SW480 (cell line): Measurements from ENCODE around the gene AMPH.

ENCODE experiments used
- DNase-seq: peaks from one replicate; pipeline ENCODE4 v3.0.0-alpha.2; 2016; ENCODE audit warnings: low spot score

AMPH gene

GRCh38 chr7:38462819-38463218, 168.4 kb downstream of the AMPH start:
- no peak for DNase-seq

- no peak for DNase-seq
These were observed 169.3 kb downstream of the AMPH start for GRCh38 chr7:38461887-38462286.

GRCh38 chr7:38453826-38454225, 177.3 kb downstream of the AMPH start:
- DNase-seq: no peak

- no peak for DNase-seq
These were observed 178.0 kb downstream of the AMPH start for GRCh38 chr7:38453168-38453567.

- DNase-seq: no peak
These were observed 178.5 kb downstream of the AMPH start for GRCh38 chr7:38452681-38453108.

GRCh38 chr7:38451840-38452239, 179.3 kb downstream of the AMPH start:
- DNase-seq: peak; percentile 49

GRCh38 chr7:38448584-38449234, 182.5 kb downstream of the AMPH start:
- no peak for DNase-seq

GRCh38 chr7:38448054-38448453, 183.1 kb downstream of the AMPH start:
- DNase-seq: no peak

GRCh38 chr7:38438970-38439369, 192.2 kb downstream of the AMPH start:
- DNase-seq: no peak

GRCh38 chr7:38432671-38433070, 198.5 kb downstream of the AMPH start:
- no peak for DNase-seq

- no peak for DNase-seq
These were observed 199.1 kb downstream of the AMPH start for GRCh38 chr7:38432080-38432479.

- DNase-seq: no peak
These were observed 202.1 kb downstream of the AMPH start for GRCh38 chr7:38429057-38429456.

- DNase-seq: no peak
These were observed 203.1 kb downstream of the AMPH start for GRCh38 chr7:38428041-38428440.

GRCh38 chr7:38427279-38427955, 203.8 kb downstream of the AMPH start:
- no peak for DNase-seq

- no peak for DNase-seq
These were observed 205.7 kb downstream of the AMPH start for GRCh38 chr7:38425509-38425908.

GRCh38 chr7:38424750-38425463, 206.3 kb downstream of the AMPH start:
- peak; percentile 14 for DNase-seq

- DNase-seq: no peak
These were observed 217.4 kb downstream of the AMPH start for GRCh38 chr7:38413784-38414183.

GRCh38 chr7:38411404-38411803, 219.8 kb downstream of the AMPH start:
- peak; percentile 29 for DNase-seq

- DNase-seq: no peak
These were observed 221.1 kb downstream of the AMPH start for GRCh38 chr7:38410056-38410455.

- DNase-seq: no peak
These were observed 221.6 kb downstream of the AMPH start for GRCh38 chr7:38409531-38409930.

GRCh38 chr7:38398725-38399321, 232.3 kb downstream of the AMPH start:
- peak; percentile 61 for DNase-seq

- no peak for DNase-seq
These were observed 234.3 kb downstream of the AMPH start for GRCh38 chr7:38396852-38397251.
